PC-9 (cell line): ENCODE measurements around the gene GPR78.

Source experiments
- EZH2 ChIP-seq: fragments of 200-600 bp; sonication (generic); IDR thresholded peaks from 2 replicates; pipeline ENCODE4 v1.8.0; 2017; ENCODE audit warnings: antibody characterized with exemption, low read depth
- TF ChIP-seq, protein P1 (sequence below): fragments of 200-600 bp; sonication (generic); conservative IDR thresholded peaks from 2 replicates; pipeline ENCODE4 v1.6.1; 2017; ENCODE audit warnings: mixed run types, antibody characterized with exemption, mild to moderate bottlenecking, moderate library complexity

DNA sequence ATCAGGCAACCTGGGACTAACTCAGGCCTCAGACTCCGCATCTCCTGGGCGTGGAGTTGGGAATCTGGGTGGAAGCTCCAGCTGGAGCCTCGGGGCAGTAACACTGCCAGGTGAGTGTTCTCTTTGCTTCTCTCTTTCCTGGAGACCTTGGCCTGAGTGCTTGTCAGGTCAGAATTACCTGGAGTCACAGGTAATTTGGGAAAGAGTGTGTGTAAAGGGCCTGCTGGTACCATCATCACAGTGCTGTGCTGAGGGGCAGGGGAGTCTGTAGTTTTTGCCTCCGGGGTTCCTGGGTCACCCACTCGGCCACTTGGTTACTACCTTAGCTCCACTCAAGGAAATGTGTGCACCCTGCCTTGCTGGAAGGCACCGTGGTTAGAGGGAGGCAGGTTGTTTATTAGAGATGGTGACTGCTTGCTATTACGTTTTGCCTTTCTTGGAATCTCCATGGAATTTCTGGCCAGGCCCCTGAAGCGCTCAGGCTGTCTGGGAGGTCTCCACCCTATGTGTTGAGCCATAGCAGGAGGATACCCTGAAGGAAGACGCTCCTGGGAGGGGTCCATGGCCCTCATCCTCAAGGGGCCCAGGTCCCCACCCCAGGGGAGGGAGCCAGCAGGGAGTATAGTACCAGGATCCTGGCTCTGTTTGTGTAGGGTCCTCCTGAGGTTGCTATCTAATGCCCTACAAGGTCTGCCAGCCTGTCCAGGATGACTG lies 2.9 kb downstream of the GPR78 start:
- TF ChIP-seq, protein P1, sequence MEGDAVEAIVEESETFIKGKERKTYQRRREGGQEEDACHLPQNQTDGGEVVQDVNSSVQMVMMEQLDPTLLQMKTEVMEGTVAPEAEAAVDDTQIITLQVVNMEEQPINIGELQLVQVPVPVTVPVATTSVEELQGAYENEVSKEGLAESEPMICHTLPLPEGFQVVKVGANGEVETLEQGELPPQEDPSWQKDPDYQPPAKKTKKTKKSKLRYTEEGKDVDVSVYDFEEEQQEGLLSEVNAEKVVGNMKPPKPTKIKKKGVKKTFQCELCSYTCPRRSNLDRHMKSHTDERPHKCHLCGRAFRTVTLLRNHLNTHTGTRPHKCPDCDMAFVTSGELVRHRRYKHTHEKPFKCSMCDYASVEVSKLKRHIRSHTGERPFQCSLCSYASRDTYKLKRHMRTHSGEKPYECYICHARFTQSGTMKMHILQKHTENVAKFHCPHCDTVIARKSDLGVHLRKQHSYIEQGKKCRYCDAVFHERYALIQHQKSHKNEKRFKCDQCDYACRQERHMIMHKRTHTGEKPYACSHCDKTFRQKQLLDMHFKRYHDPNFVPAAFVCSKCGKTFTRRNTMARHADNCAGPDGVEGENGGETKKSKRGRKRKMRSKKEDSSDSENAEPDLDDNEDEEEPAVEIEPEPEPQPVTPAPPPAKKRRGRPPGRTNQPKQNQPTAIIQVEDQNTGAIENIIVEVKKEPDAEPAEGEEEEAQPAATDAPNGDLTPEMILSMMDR = no peak
- TF ChIP-seq EZH2 = no peak
